ENCODE measurements around the gene ANKRD13A. TPM values are rescaled to one million over a fixed set of nuclear protein-coding genes. Genes with fewer than 3 reads are reported as not detected.
"Not testable (repeated sequence)": the region's sequence is repeated elsewhere in the genome, so short reads cannot be mapped to it uniquely, and the experiment has no call there.

Gene ANKRD13A
- total RNA-seq, 2 donors from 2014 or later = 33.0 to 35.0 TPM

DNA sequence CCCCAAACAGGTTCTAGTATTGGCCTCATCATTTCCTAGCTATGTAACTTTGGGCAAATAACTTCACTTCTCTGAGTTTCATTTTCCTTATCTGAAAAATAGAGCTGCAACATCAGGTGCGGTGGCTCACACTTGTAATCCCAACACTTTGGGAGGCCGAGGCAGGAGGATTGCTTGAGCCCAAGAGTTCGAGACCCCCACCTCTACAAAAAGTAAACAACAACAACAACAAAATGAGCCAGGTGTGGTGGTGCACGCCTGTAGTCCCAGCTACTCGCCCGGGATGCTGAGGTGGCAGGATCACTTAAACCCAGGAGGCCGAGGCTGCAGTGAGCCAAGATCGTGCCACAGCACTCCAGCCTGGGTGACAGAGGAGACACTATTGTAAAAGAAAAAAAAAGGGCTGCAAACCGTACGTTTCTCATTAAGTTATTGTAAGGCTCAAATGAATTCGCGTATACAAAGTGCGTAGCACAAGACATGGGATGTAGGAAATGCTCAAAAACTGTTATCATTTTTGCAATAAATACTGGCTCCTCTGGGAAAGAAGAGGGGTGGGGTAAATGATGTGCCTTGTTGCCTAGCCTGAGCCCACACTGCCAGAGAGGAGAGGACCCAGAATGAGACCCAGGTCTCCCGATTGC lies 48.2 kb downstream of the ANKRD13A start:
- WGBS, 2 donors = 56 to 59% methylated on average over 14 of the region's 14 CpGs
- no peak for TF ChIP-seq POLR2A (IDR thresholded peaks at IDR 0.05)
- TF ChIP-seq, protein P1, sequence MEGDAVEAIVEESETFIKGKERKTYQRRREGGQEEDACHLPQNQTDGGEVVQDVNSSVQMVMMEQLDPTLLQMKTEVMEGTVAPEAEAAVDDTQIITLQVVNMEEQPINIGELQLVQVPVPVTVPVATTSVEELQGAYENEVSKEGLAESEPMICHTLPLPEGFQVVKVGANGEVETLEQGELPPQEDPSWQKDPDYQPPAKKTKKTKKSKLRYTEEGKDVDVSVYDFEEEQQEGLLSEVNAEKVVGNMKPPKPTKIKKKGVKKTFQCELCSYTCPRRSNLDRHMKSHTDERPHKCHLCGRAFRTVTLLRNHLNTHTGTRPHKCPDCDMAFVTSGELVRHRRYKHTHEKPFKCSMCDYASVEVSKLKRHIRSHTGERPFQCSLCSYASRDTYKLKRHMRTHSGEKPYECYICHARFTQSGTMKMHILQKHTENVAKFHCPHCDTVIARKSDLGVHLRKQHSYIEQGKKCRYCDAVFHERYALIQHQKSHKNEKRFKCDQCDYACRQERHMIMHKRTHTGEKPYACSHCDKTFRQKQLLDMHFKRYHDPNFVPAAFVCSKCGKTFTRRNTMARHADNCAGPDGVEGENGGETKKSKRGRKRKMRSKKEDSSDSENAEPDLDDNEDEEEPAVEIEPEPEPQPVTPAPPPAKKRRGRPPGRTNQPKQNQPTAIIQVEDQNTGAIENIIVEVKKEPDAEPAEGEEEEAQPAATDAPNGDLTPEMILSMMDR (IDR thresholded peaks at IDR 0.05) = no peak
- Histone ChIP-seq H3K36me3 (replicated peaks in 1 of 2; ENCODE audit: insufficient read depth in 1 of 2, low read depth in 2 of 2) (no peaks in the 10 kb centered on the region), H3K9me3 (no peaks in the 10 kb centered on the region), H3K27ac (peak overlapping the region in 2 of 4 donors; percentile 79 to 87), H3K4me3 (peak overlapping the region in 1 of 2 donors; percentile 96), H3K27me3 (no peaks in the 10 kb centered on the region), H3K4me1 (peaks cover 29% of the 10 kb centered on the region)
- intact Hi-C loops (cut with DNase I) = no loop called here
- DNase-seq (no peak), ATAC-seq (no peak)

DNA sequence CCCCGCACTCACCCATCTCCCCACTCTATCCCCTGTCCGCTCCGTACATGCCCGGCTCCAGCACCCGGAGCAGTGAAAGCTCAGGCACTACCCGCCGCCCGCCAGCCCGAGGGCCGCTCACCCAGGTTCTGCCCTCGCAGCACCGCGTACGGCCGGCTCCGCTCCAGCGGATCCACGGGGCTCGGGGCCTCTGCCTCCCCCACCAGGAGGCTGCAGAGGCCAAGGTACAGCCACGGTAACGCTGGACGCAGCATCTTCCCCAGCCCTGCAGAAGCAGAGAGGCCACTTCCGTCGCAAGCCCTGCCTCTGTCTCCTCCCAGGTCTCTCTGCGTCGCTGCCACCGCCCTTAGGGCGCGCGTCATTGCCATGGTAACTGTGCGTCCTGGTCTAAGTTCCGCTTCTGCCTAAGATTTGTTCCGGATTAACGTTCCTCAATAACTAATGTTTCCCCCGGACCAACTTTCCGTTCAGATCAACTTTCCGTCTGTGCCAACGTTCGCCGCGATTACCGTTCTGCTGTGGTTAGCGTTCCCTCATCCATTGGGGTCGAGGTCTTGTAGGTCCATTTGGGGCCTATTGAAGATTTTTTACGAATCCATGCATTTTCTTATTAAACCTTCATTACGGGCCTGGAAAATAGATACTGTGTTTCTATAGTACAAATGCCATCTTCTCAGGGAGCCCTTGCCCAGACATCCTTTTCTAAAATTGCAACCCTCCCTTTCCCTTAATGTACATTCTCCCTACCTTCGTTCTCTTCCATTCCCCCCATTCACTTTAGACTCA lies 49.2 kb downstream of the ANKRD13A start, which contains the start of gene C12orf76:
C12orf76 (minus strand) TSS at position 281 of the 786 bp plus-strand sequence; CDS start at position 254, 27 bp downstream.
- TF ChIP-seq POLR2A (IDR thresholded peaks at IDR 0.05) = peak in 2 of 3 donors; percentile 67 to 71
- TF ChIP-seq, protein P1 (IDR thresholded peaks at IDR 0.05) = no peak
- WGBS, 2 donors = 2 to 3% methylated on average over 22 to 46 of the region's 47 CpGs
- Histone ChIP-seq H3K36me3 (replicated peaks in 1 of 2; ENCODE audit: insufficient read depth in 1 of 2, low read depth in 2 of 2) (no peaks in the 10 kb centered on the region), H3K27me3 (no peaks in the 10 kb centered on the region), H3K4me3 (peak within 1 kb of the TSS; percentile 96 to 97), H3K4me1 (peaks cover 22% of the 10 kb centered on the region), H3K27ac (peak within 1 kb of the TSS; percentile 35 to 87 (median 72)), H3K9me3 (no peaks in the 10 kb centered on the region)
- ATAC-seq (peak; percentile 100), DNase-seq (peak; percentile 93 to 97 (median 96))
- intact Hi-C loops (cut with DNase I) = no loop called here

DNA sequence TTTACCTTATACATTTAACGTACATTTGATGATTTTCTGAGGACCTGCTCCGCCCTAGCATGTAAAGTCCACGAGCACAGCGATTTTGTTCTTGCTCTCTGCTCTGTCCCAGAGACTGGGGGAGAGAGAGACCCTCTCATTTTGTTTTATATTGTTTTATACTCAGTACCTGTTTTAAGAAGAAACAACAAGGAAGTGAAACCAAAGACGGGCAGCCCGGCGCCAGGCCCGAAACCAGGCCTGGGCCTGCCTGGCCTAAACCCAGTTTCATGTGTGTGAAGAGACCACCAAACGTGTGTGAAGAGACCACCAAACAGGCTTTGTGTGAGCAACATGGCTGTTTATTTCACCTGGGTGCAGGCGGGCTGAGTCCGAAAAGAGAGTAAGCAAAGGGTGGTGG lies 49.8 kb downstream of the ANKRD13A start:
- H3K27me3 ChIP-seq; H3K36me3 ChIP-seq (replicated peaks in 1 of 2; ENCODE audit: insufficient read depth in 1 of 2, low read depth in 2 of 2); ATAC-seq; intact Hi-C loops (cut with DNase I); H3K4me3 ChIP-seq; DNase-seq; H3K9me3 ChIP-seq: not testable (repeated sequence)
- H3K27ac ChIP-seq = peak overlapping the region; percentile 35 to 87 (median 72)
- 85 to 88% methylated on average over 11 of the region's 11 CpGs for WGBS, 2 donors
- peaks cover 21% of the 10 kb centered on the region for H3K4me1 ChIP-seq

DNA sequence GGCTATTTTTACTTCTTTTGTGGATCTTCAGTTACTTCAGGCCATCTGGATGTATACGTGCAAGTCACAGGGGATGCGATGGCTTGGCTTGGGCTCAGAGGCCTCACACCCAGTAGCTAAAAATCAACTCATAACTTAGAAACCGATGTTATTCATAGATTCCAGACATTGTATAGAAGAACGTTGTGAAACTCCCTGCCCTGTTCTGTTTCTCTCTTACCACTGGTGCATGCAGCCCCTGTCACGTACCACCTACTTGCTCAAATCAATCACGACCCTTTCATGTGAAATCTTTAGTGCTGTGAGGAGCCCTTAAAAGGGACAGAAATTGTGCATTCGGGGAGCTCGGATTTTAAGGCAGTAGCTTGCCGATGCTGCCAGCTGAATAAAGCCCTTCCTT lies 50.4 kb downstream of the ANKRD13A start:
- 82 to 88% methylated on average over 9 of the region's 9 CpGs for WGBS, 2 donors
- H3K9me3 ChIP-seq; H3K36me3 ChIP-seq (replicated peaks in 1 of 2; ENCODE audit: insufficient read depth in 1 of 2, low read depth in 2 of 2); DNase-seq; H3K27me3 ChIP-seq; ATAC-seq; intact Hi-C loops (cut with DNase I); H3K4me3 ChIP-seq; H3K27ac ChIP-seq: not testable (repeated sequence)
- H3K4me1 ChIP-seq = peaks cover 21% of the 10 kb centered on the region

DNA sequence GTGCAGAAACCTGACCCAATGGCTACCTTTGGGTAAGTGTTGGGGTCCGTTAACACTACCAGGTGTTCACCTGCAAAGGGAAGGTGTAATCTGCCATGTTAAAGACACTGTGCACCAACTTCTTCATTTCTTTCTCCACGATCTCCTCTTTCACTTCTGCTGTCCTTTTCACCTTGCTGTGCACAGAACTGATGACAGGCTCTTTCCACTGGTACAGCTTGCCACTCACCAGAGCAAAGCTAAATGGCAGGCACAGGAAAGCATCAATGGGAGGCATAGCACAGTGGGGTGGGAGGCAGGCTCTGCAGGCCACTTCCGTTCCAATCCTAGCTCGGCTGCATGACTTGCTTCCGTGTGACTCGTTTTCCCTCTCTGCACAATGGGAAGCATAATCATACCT lies 51.7 kb downstream of the ANKRD13A start:
- no peak for TF ChIP-seq POLR2A (IDR thresholded peaks at IDR 0.05)
- TF ChIP-seq, protein P1 (IDR thresholded peaks at IDR 0.05) = no peak
- Histone ChIP-seq H3K9me3 (no peaks in the 10 kb centered on the region), H3K27me3 (no peaks in the 10 kb centered on the region), H3K27ac (no peak overlapping the region), H3K36me3 (replicated peaks in 1 of 2; ENCODE audit: insufficient read depth in 1 of 2, low read depth in 2 of 2) (no peaks in the 10 kb centered on the region), H3K4me3 (no peak overlapping the region), H3K4me1 (peaks cover 21% of the 10 kb centered on the region)
- intact Hi-C loops (cut with DNase I) = no loop called here
- DNase-seq (no peak), ATAC-seq (no peak)
- WGBS, 2 donors = 49 to 71% methylated on average over 6 of the region's 6 CpGs

DNA sequence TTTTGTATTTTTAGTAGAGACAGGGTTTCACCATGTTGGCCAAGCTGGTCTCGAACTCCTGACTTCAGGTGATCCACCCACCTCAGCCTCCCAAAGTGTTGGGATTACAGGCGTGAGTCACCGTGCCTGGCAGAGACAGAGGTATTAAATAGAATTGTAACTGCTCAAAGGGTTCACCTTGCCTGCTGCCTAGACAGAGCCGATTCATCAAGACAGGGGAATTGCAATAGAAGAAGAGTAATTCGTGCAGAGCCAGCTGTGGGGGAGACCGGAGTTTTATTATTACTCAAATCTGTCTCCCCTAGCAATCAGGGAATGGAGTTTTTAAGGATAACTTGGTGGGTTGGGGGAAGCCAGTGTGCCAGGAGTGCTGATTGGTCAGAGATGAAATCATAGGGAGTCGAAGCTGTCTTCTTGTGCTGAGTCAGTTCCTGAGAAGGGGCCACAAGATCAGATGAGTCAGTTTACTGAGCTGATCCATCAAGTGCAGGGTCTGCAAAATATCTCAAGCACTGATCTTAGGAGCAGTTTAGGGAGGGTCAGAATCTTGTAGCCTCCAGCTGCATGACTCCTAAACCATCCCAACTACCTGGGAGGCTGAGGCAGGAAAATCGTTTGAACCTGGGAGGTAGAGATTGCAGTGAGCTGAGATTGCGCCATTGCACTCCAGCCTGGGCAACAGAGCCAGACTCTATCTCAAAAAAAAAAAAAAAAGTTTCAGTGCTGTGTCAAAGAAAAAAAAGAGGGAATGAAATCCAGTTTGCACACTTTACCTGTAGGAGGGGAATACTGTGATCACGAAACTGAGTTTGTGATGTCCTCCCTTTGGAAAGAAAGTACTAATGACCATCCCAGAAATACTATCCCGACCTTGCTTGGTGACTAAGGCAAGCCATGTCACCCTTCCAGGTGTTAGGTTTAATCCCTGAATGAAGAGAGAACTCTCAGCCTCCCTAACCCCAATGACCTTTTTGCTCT lies 56.4 kb downstream of the ANKRD13A start:
- H3K36me3 ChIP-seq (replicated peaks in 1 of 2; ENCODE audit: insufficient read depth in 1 of 2, low read depth in 2 of 2); intact Hi-C loops (cut with DNase I); DNase-seq; H3K27ac ChIP-seq; H3K4me1 ChIP-seq; ATAC-seq; H3K27me3 ChIP-seq; H3K4me3 ChIP-seq; H3K9me3 ChIP-seq: not testable (repeated sequence)
- WGBS, 2 donors = 50% methylated on average over 11 of the region's 11 CpGs

DNA sequence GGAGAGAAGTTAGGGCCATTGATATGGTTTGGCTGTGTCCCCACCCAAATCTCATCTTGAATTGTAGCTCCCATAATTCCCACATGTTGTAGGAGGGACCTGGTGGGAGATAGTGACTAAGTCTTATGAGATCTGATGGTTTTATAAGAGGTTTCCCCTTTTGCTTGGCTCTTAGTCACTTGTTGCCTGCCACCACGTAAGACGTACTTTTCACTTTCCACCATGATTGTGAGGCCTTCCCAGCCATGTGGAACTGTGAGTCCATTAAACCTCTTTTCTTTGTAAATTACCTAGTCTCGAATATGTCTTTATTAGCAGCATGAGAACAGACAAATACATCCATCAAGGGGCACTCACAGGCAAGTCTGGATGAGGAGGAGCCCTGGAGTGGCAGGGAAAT lies 57.4 kb downstream of the ANKRD13A start:
- H3K9me3 ChIP-seq; H3K36me3 ChIP-seq (replicated peaks in 1 of 2; ENCODE audit: insufficient read depth in 1 of 2, low read depth in 2 of 2); H3K4me3 ChIP-seq; H3K27ac ChIP-seq; ATAC-seq; H3K4me1 ChIP-seq; DNase-seq; intact Hi-C loops (cut with DNase I); H3K27me3 ChIP-seq: not testable (repeated sequence)
- 79% methylated on average over 3 of the region's 3 CpGs for whole genome bisulfite sequencing, 2 donors

Data from body of pancreas (tissue), 4 donors.